Vagina (tissue), 2 donors: ENCODE measurements around the gene WBP1. TPM values are rescaled to one million over a fixed set of nuclear protein-coding genes. Genes with fewer than 3 reads are reported as not detected.

Source experiments
- DNase-seq, 2 donors: peaks; one replicate each; pipeline ENCODE4 v3.0.0-alpha.2; 2017; ENCODE audit errors: extremely low spot score in 2 of 2
- H3K27ac ChIP-seq: fragments of 200-600 bp; sonication (generic); one replicate; pipeline ENCODE4 v1.5.1; 2019
- H3K27me3 ChIP-seq: fragments of 200-600 bp; sonication (generic); one replicate; pipeline ENCODE4 v1.5.1; 2019
- H3K36me3 ChIP-seq, 2 donors: fragments of 200-600 bp; sonication (generic); one replicate each; pipeline ENCODE4 v1.5.1; 2017 to 2019
- H3K4me1 ChIP-seq: fragments of 200-600 bp; sonication (generic); one replicate; pipeline ENCODE4 v1.5.1; 2019
- H3K4me3 ChIP-seq, 2 donors: fragments of 200-600 bp; sonication (generic); 1 replicate in 1 of 2; 2 replicates in 1 of 2; pipeline ENCODE4 v1.5.1; 2016 to 2019
- H3K9me3 ChIP-seq: fragments of 200-600 bp; sonication (generic); one replicate; pipeline ENCODE4 v1.5.1; 2019
- POLR2A ChIP-seq, 2 donors: fragments of 450-650 bp; IDR thresholded peaks; one replicate each; pipeline ENCODE4 v1.6.1; 2017; ENCODE audit warnings: antibody characterized with exemption in 2 of 2, mild to moderate bottlenecking in 2 of 2, moderate library complexity in 2 of 2
- POLR2AphosphoS5 ChIP-seq, 2 donors: sonication (generic); formaldehyde crosslinking; IDR thresholded peaks; one replicate each; pipeline ENCODE4 v1.9.0; 2017; ENCODE audit warnings: antibody characterized with exemption in 2 of 2, mild to moderate bottlenecking in 2 of 2, low read depth in 1 of 2; ENCODE audit not compliant: insufficient read depth in 1 of 2
- intact Hi-C: fragments of 100-400 bp; cut with DNase I; formaldehyde crosslinking; loops from one replicate; pipeline ENCODE4 v1.15.1; 2023
- total RNA-seq: library from RNA; depleted of rRNA; stranded (reverse); fragments of >200 nt; gene quantifications from one replicate; pipeline ENCODE4 v1.2.3, GENCODE V29; 2016
- TF ChIP-seq, protein P1 (sequence below), 3 experiments: fragments of 450-650 bp in 2 of 3; fragments of 200-600 bp in 1 of 3; sonication (generic) in 1 of 3; IDR thresholded peaks; one replicate each; pipeline ENCODE4 v1.5.1; 2017 to 2019; ENCODE audit warnings: antibody characterized with exemption in 3 of 3, mild to moderate bottlenecking in 2 of 3, moderate library complexity in 2 of 3

WBP1 gene
- total RNA-seq, 1 donor from 2014 or later, result 63.1 TPM

DNA sequence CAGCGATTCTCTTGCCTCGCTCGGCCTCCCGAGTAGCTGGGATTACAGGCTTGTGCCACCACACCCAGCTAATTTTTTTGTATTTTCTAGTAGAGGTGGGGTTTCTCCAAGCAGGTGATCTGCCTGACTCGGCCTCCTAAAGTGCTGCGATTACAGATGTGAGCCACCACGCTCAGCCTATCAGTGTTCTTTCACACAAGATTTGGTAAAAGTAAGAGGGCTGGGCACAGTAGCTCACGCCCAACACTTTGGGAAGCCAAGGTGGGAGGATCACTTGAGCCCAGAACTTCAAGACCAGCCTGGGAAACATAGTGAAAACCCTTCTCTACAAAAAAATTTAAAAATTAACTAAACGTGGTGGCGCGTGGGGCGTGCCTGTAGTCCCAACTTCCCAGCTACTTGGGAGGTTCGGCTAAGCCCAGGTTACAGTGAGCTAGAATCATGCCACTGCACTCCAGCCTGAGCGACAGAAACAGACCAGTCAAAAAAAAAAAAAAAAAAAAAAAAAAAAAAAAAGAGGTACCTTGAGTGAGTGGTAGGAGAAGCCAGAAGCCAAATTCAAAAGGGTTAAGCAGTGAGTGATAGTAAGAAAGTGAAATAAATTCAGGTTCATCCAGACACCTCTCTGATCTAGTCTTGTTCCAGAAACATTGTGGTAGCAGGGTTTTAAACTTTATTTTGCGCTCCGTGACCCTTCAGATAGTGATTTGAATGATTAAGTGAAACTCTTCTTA lies 13.3 kb downstream of the WBP1 start:
- no peak for DNase-seq
- intact Hi-C loops, result no loop called here
- H3K27ac ChIP-seq, result peak overlapping the region; percentile 84
- peaks cover 0 to 15% of the 10 kb centered on the region in 2 donors for H3K36me3 ChIP-seq
- no peaks in the 10 kb centered on the region for H3K27me3 ChIP-seq
- no peak for TF ChIP-seq POLR2A (IDR thresholded peaks at IDR 0.05)
- TF ChIP-seq, protein P1, sequence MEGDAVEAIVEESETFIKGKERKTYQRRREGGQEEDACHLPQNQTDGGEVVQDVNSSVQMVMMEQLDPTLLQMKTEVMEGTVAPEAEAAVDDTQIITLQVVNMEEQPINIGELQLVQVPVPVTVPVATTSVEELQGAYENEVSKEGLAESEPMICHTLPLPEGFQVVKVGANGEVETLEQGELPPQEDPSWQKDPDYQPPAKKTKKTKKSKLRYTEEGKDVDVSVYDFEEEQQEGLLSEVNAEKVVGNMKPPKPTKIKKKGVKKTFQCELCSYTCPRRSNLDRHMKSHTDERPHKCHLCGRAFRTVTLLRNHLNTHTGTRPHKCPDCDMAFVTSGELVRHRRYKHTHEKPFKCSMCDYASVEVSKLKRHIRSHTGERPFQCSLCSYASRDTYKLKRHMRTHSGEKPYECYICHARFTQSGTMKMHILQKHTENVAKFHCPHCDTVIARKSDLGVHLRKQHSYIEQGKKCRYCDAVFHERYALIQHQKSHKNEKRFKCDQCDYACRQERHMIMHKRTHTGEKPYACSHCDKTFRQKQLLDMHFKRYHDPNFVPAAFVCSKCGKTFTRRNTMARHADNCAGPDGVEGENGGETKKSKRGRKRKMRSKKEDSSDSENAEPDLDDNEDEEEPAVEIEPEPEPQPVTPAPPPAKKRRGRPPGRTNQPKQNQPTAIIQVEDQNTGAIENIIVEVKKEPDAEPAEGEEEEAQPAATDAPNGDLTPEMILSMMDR (IDR thresholded peaks at IDR 0.05), result no peak
- TF ChIP-seq POLR2AphosphoS5 (IDR thresholded peaks at IDR 0.05; ENCODE audit: insufficient read depth in 1 of 2, low read depth in 1 of 2), result no peak
- H3K9me3 ChIP-seq, result no peaks in the 10 kb centered on the region
- peaks cover 22% of the 10 kb centered on the region for H3K4me1 ChIP-seq
- peak overlapping the region; percentile 60 to 91 for H3K4me3 ChIP-seq

DNA sequence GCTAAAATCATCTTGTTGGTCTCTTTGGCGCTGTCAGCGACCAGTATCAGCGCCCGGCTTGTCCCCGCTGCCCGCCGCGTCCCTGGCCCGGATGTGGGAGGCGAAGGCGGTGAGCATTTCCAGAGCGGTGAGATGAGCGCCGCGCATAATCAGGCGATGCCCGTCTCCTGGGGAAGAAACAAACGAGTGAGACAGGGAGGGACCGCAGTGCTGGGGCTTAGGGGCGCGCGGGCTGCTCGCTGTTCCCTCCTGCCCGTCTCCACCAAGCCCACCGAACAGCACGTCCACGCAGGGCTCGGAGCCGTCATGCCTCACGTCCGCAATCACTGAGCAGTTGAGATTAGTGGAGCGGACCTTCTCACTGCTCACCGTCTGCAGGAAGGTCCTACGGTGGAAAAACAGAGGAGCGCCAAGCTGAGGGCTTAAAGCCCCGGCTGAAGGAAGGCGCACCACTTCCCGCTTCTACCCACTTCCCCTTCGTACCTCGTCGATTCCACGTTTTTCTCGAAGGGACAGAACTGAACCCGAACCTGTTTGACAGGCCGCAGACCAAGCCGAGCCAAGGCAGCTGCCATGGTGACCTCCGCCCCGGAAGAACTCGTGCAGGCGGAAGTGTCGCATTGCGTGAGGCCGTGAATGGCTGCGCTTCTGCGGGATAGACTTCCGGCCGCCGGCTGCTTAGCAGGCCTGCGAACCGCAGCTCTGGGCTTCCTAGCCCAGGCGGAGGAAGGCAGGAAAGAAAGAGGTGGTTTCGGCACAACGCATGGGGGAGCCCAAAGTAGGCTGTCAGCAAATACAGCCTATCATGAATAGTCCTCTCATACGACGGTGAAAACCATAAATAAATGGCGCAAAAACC lies 14.1 kb downstream of the WBP1 start, which contains the start of gene MRPL53:
Gene MRPL53 (minus strand): TSS at position 595 of the 859 bp plus-strand sequence. CDS start 20 bp downstream, at position 575.
- TF ChIP-seq, protein P1 (IDR thresholded peaks at IDR 0.05), result no peak
- TF ChIP-seq POLR2A (IDR thresholded peaks at IDR 0.05), result peak in 1 of 2 donors; percentile 37
- peak; percentile 96 for TF ChIP-seq POLR2AphosphoS5 (IDR thresholded peaks at IDR 0.05; ENCODE audit: insufficient read depth in 1 of 2, low read depth in 1 of 2)
- Histone ChIP-seq H3K4me3 (peak within 1 kb of the TSS; percentile 60 to 91), H3K4me1 (peaks cover 22% of the 10 kb centered on the region), H3K27ac (peak within 1 kb of the TSS; percentile 84), H3K27me3 (no peaks in the 10 kb centered on the region), H3K9me3 (no peaks in the 10 kb centered on the region), H3K36me3 (peaks cover 0 to 16% of the 10 kb centered on the region in 2 donors)
- no peak for DNase-seq
- intact Hi-C loops, result no loop called here

DNA sequence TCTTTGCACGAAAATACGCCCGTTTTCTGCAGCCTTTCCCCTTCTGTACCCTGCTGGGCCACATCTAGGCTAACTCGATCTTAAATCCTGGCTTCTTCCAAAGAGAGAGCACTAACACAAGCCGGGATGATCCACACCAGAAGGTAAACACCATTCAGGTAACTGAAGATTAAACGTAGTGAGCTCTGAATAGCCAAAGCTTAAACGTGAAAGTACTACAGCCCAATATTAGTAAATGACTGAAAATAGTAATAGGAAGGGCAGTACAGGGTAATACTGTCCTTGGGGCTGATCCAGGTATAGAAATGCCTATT lies 14.7 kb downstream of the WBP1 start:
- H3K27me3 ChIP-seq, result no peaks in the 10 kb centered on the region
- H3K4me3 ChIP-seq, result peak overlapping the region; percentile 60 to 91
- TF ChIP-seq, protein P1 (IDR thresholded peaks at IDR 0.05), result no peak
- TF ChIP-seq POLR2AphosphoS5 (IDR thresholded peaks at IDR 0.05; ENCODE audit: insufficient read depth in 1 of 2, low read depth in 1 of 2) (no peak), POLR2A (IDR thresholded peaks at IDR 0.05) (no peak)
- H3K9me3 ChIP-seq, result no peaks in the 10 kb centered on the region
- peak overlapping the region; percentile 84 for H3K27ac ChIP-seq
- DNase-seq, result no peak
- H3K4me1 ChIP-seq, result peaks cover 22% of the 10 kb centered on the region
- intact Hi-C loops, result no loop called here
- H3K36me3 ChIP-seq, result peaks cover 0 to 20% of the 10 kb centered on the region in 2 donors

DNA sequence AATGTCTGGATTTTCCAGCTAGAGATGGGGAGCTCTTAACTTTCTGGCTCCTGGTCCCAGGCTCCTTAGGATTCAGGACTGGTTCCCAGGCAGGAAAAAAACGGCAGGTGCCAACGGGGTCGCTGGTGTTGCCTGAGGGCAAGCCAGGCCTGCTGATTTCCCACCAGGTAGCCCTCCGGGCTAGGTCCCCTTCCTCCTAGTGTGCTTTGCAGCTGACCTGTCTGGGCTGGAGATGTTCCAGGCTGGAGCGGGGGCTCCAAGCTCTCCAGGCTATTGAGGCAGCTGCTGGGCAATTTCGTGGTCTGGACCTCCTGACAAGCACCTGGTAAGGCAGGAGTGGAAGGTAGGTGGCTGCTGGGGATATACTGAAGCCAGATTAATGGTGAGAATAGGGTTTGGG lies 16.2 kb downstream of the WBP1 start:
- H3K27ac ChIP-seq, result no peak overlapping the region
- DNase-seq, result peak in 1 of 2 donors; percentile 84
- no peaks in the 10 kb centered on the region for H3K27me3 ChIP-seq
- TF ChIP-seq, protein P1 (IDR thresholded peaks at IDR 0.05), result no peak
- peaks cover 22% of the 10 kb centered on the region for H3K4me1 ChIP-seq
- H3K4me3 ChIP-seq, result no peak overlapping the region
- peaks cover 0 to 20% of the 10 kb centered on the region in 2 donors for H3K36me3 ChIP-seq
- intact Hi-C loops, result no loop called here
- H3K9me3 ChIP-seq, result no peaks in the 10 kb centered on the region
